HepG2 (cell line): ENCODE measurements around the gene VGF. TPM values are rescaled to one million over a fixed set of nuclear protein-coding genes. Genes with fewer than 3 reads are reported as not detected.
A peak's percentile ranks its signal among the peaks of the same experiment; 100 is the strongest.

Experiments used
- AKAP8 ChIP-seq: sonication (generic); formaldehyde crosslinking; IDR thresholded peaks from 2 replicates; pipeline ENCODE4 v1.5.1; 2020; ENCODE audit warnings: mild to moderate bottlenecking, missing genetic modification reagents
- AKNA ChIP-seq: sonication (generic); formaldehyde crosslinking; IDR thresholded peaks from 2 replicates; pipeline ENCODE4 v1.4.0; 2020; ENCODE audit warnings: missing genetic modification reagents, borderline replicate concordance
- ARHGAP35 ChIP-seq: sonication (generic); formaldehyde crosslinking; IDR thresholded peaks from 2 replicates; pipeline ENCODE4 v1.9.0; 2022; ENCODE audit warnings: mild to moderate bottlenecking, inconsistent platforms, moderate library complexity, missing genetic modification reagents, borderline replicate concordance
- ATRX ChIP-seq: sonication (generic); formaldehyde crosslinking; IDR thresholded peaks from 2 replicates; pipeline ENCODE4 v1.4.0; 2020; ENCODE audit warnings: missing genetic modification reagents, borderline replicate concordance
- ERF ChIP-seq: IDR thresholded peaks from 2 replicates; pipeline ENCODE4 v1.6.1; 2018; ENCODE audit warnings: missing biosample characterization, missing genetic modification reagents
- FLYWCH1 ChIP-seq: sonication (generic); formaldehyde crosslinking; IDR thresholded peaks from 2 replicates; pipeline ENCODE4 v1.8.1; 2023; ENCODE audit warnings: mild to moderate bottlenecking, missing genetic modification reagents
- FOXA3 ChIP-seq: IDR thresholded peaks from 2 replicates; pipeline ENCODE4 v1.6.1; 2016; ENCODE audit warnings: missing genetic modification reagents, missing compliant biosample characterization
- FOXK1 ChIP-seq: sonication (generic); formaldehyde crosslinking; IDR thresholded peaks from 2 replicates; pipeline ENCODE4 v1.4.0; 2020; ENCODE audit warnings: low read depth, missing genetic modification reagents, borderline replicate concordance
- GTF3A ChIP-seq: sonication (generic); formaldehyde crosslinking; conservative IDR thresholded peaks from 2 replicates; pipeline ENCODE4 v1.4.0; 2020; ENCODE audit warnings: mild to moderate bottlenecking, missing genetic modification reagents
- HDAC1 ChIP-seq: sonication (generic); formaldehyde crosslinking; IDR thresholded peaks from 2 replicates; pipeline ENCODE4 v1.5.1; 2020; ENCODE audit warnings: mild to moderate bottlenecking, missing genetic modification reagents
- HDAC6 ChIP-seq: fragments of 200-600 bp; sonication (generic); IDR thresholded peaks from 2 replicates; pipeline ENCODE4 v1.7.0; 2017; ENCODE audit warnings: mild to moderate bottlenecking, antibody characterized with exemption, low read length, low read depth
- JDP2 ChIP-seq: sonication (generic); formaldehyde crosslinking; IDR thresholded peaks from 2 replicates; pipeline ENCODE4 v1.8.1; 2022; ENCODE audit warnings: missing genetic modification reagents, borderline replicate concordance
- NFKBIZ ChIP-seq: IDR thresholded peaks from 2 replicates; pipeline ENCODE4 v1.6.1; 2018; ENCODE audit warnings: missing genetic modification reagents, missing compliant biosample characterization
- NR2F1 ChIP-seq, 2 experiments: fragments of 450-650 bp in 1 of 2; formaldehyde crosslinking in 1 of 2; IDR thresholded peaks; 2 replicates each; pipeline versions ENCODE4 v1.5.0 to v1.6.1; 2016 to 2020; ENCODE audit warnings: mild to moderate bottlenecking in 1 of 2, missing compliant biosample characterization in 1 of 2, missing genetic modification reagents in 1 of 2, moderate library complexity in 1 of 2
- NR2F2 ChIP-seq: IDR thresholded peaks from 2 replicates; pipeline ENCODE4 v1.6.1; 2012; ENCODE audit warnings: low read depth, inconsistent platforms, borderline replicate concordance
- SALL2 ChIP-seq: sonication (generic); formaldehyde crosslinking; IDR thresholded peaks from 2 replicates; pipeline ENCODE4 v1.8.1; 2023; ENCODE audit warnings: mild to moderate bottlenecking, missing genetic modification reagents, inconsistent platforms
- SETDB1 ChIP-seq: sonication (generic); formaldehyde crosslinking; IDR thresholded peaks from 2 replicates; pipeline ENCODE4 v1.5.1; 2020; ENCODE audit warnings: missing genetic modification reagents, mild to moderate bottlenecking, borderline replicate concordance
- STAG1 ChIP-seq: sonication (generic); formaldehyde crosslinking; IDR thresholded peaks from 2 replicates; pipeline ENCODE4 v1.4.0; 2020; ENCODE audit warnings: missing genetic modification reagents
- TARDBP ChIP-seq: sonication (generic); formaldehyde crosslinking; IDR thresholded peaks from 2 replicates; pipeline ENCODE4 v1.8.0; 2022; ENCODE audit warnings: mild to moderate bottlenecking, missing genetic modification reagents
- TRAFD1 ChIP-seq: sonication (generic); formaldehyde crosslinking; IDR thresholded peaks from 2 replicates; pipeline ENCODE4 v1.5.1; 2020; ENCODE audit warnings: missing genetic modification reagents, mild to moderate bottlenecking, borderline replicate concordance
- ZNF724P ChIP-seq: sonication (generic); formaldehyde crosslinking; IDR thresholded peaks from 2 replicates; pipeline ENCODE4 v1.8.0; 2022; ENCODE audit warnings: missing genetic modification reagents, borderline replicate concordance
- ZNF788 ChIP-seq: sonication (generic); formaldehyde crosslinking; IDR thresholded peaks from 2 replicates; pipeline ENCODE4 v1.5.0; 2020; ENCODE audit warnings: mild to moderate bottlenecking, missing genetic modification reagents, borderline replicate concordance
- ZSCAN30 ChIP-seq: sonication (generic); formaldehyde crosslinking; IDR thresholded peaks from 2 replicates; pipeline ENCODE4 v1.5.0; 2020; ENCODE audit warnings: mild to moderate bottlenecking, missing genetic modification reagents
- polyA plus RNA-seq, 8 experiments: library from polyadenylated mRNA; depleted of rRNA in 3 of 8; stranded (reverse) in 7 of 8; unstranded in 1 of 8; fragments of >200 nt; fragmentation: Illumina TruSeq in 4 of 8; extraction: Trizol in 4 of 8; gene quantifications; 2 replicates each; pipeline versions ENCODE4 v1.2.1 to v1.2.3, GENCODE V29; 2011 to 2016; ENCODE audit warnings: low read depth in 4 of 8, missing spikeins in 1 of 8, mixed read lengths in 1 of 8; ENCODE audit not compliant: insufficient read depth in 1 of 8
- total RNA-seq, 5 experiments: library from RNA; depleted of rRNA; stranded (reverse); fragments of >200 nt; fragmentation: Illumina TruSeq; extraction: Trizol; gene quantifications; 2 replicates each; pipeline ENCODE4 v1.2.3, GENCODE V29; 2016; ENCODE audit warnings: low read depth in 1 of 5

Gene VGF
- total and polyA plus RNA-seq, 2 of the 13 experiments (the other 11 are each of a cell fraction or from before 2014, with no cell fraction given): 0.12 to 0.46 TPM

- TF ChIP-seq ZSCAN30 (CRISPR knock-in tag) (0 out of 2 replicates have a peak, but pooled peaks have one; percentile 84), JDP2 (no peak), AKAP8 (CRISPR knock-in tag) (peak; percentile 93), ERF (CRISPR knock-in tag) (no peak; the same call in 1 of the 2 replicates), AKNA (no peak), NR2F2 (peak; percentile 99), SETDB1 (CRISPR knock-in tag) (no peak), STAG1 (CRISPR knock-in tag) (peak; percentile 18; the same call in 1 of the 2 replicates), SALL2 (CRISPR knock-in tag) (peak; percentile 94), NR2F1 (CRISPR knock-in tag; IDR thresholded peaks at IDR 0.05) (peak; percentile 99), TARDBP (CRISPR knock-in tag) (peak; percentile 92), FOXA3 (CRISPR knock-in tag) (peak; percentile 75; the same call in 1 of the 2 replicates), FLYWCH1 (no peak), ZNF724P (CRISPR knock-in tag) (no peak), NFKBIZ (CRISPR knock-in tag) (no peak), GTF3A (CRISPR knock-in tag) (no peak), HDAC6 (no peak), FOXK1 (CRISPR knock-in tag) (peak; percentile 78; the same call in 1 of the 2 replicates), TRAFD1 (peak; percentile 41; the same call in 1 of the 2 replicates), HDAC1 (CRISPR knock-in tag) (peak; percentile 90), ARHGAP35 (CRISPR knock-in tag) (0 out of 2 replicates have a peak, but pooled peaks have one; percentile 86), ZNF788 (CRISPR knock-in tag) (peak; percentile 83; the same call in 1 of the 2 replicates), ATRX (CRISPR knock-in tag) (no peak)
Measured at GRCh38 chr7:101126651-101127459, 38.5 kb downstream of the VGF start, which contains the start of gene SERPINE1 (continued).
